Epithelial cell of esophagus (primary cell): Measurements from ENCODE around the gene NHLH1.

Experiments
- DNase-seq: peaks from one replicate; pipeline ENCODE4 v3.0.0; 2010; ENCODE audit warnings: low read depth
- H3K4me3 ChIP-seq: 2 replicates; pipeline ENCODE4 v1.5.1; 2011; ENCODE audit warnings: mild to moderate bottlenecking, low read length, control low read depth
- CTCF ChIP-seq: IDR thresholded peaks from 2 replicates; pipeline ENCODE4 v1.5.1; 2011; ENCODE audit warnings: low read depth, mild to moderate bottlenecking, low read length, control low read depth, inconsistent platforms; ENCODE audit not compliant: insufficient read depth; ENCODE audit errors: missing control alignments

The NHLH1 gene

DNA sequence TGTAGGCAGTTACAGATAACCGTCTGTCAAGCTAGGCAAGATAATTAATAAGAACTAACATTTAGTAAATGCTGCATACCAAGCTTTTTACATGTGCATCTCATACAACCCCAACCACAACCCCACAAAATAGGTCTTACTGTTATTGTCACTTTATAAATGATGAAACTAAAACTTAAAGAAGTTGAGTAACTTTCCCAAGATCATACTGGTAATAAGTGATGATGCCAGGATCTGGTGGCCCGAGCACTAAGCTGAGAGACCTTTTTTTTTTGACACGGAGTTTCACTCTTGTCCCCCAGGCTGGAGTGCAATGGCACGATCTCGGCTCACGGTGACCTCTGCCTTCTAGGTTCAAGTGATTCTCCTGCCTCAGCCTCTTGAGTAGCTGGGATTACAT lies 21.9 kb upstream of the NHLH1 start:
- DNase-seq: no peak
- no peak overlapping the region for H3K4me3 ChIP-seq
- no peak for TF ChIP-seq CTCF

- H3K4me3 ChIP-seq: no peak overlapping the region
- TF ChIP-seq CTCF: no peak
- DNase-seq: no peak
Observed at GRCh38 chr1:160346463-160346862, 20.4 kb upstream of the NHLH1 start.

DNA sequence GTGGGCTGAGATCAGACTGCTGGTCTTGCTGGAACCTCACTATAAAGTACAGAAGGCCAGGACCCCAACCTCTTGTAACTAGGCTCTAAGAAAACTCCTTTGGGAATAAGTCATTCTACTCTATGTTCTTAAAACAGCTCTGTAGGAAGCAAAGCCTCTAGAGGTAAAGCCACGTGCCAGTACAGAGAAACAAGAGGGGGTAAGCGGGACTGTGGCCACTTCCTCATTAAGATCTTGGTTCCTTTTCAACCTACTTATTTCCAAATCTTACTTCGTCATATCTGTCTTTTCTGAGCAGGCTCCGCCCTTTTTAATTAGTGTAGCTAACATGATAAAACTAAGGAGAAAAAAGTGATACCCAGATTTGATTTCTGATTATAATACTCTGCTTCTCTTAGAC lies 19.9 kb upstream of the NHLH1 start:
- no peak for DNase-seq
- TF ChIP-seq CTCF: no peak
- H3K4me3 ChIP-seq: no peak overlapping the region

DNA sequence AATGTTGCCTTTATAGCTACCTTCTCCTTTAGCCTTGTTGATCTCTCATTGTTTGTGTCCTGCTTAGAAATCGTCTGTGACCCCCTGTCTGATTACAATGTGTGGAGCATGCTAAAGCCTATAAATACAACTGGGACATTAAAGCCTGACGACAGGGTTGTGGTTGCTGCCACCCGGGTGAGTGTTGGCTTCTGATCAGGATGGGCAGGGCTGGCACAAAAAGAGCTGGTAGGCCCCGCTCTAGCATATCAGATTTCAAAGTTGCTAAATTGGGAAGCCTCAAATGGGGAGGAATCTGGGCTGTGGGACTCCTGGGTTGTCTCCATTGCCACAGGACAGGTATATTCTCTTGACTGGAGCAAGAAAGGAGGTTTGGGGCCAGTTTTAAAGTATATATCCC lies 15.2 kb upstream of the NHLH1 start:
- no peak for DNase-seq
- H3K4me3 ChIP-seq: no peak overlapping the region
- no peak for TF ChIP-seq CTCF

GRCh38 chr1:160352555-160352954 lies 14.3 kb upstream of the NHLH1 start:
- no peak overlapping the region for H3K4me3 ChIP-seq
- DNase-seq: no peak
- TF ChIP-seq CTCF: no peak

GRCh38 chr1:160353223-160353622 lies 13.6 kb upstream of the NHLH1 start:
- no peak overlapping the region for H3K4me3 ChIP-seq
- TF ChIP-seq CTCF: no peak
- DNase-seq: peak; percentile 45

- peak; percentile 57 for DNase-seq
- TF ChIP-seq CTCF: peak; percentile 73
- H3K4me3 ChIP-seq: no peak overlapping the region
Observed at GRCh38 chr1:160354388-160354985, 12.4 kb upstream of the NHLH1 start.
